HepG2 (cell line): ENCODE measurements around the gene CATSPERD. TPM values are rescaled to one million over a fixed set of nuclear protein-coding genes. Genes with fewer than 3 reads are reported as not detected.
A peak's percentile ranks its signal among the peaks of the same experiment; 100 is the strongest.

Experiments used
- ASH2L ChIP-seq: fragments of 300-600, 200-600 bp; sonication (generic); IDR thresholded peaks from 2 replicates; pipeline ENCODE4 v1.7.0; 2017; ENCODE audit warnings: low read depth, mild to moderate bottlenecking, moderate library complexity, mixed read lengths, low read length; ENCODE audit not compliant: insufficient read length
- BRD4 ChIP-seq: sonication (generic); formaldehyde crosslinking; IDR thresholded peaks from 2 replicates; pipeline ENCODE4 v1.4.0; 2020; ENCODE audit warnings: missing genetic modification reagents
- CEBPB ChIP-seq: IDR thresholded peaks from 2 replicates; pipeline ENCODE4 v1.6.1; 2011; ENCODE audit warnings: low read depth, low read length, improper control_type of control experiment, borderline replicate concordance
- DNMT3B ChIP-seq: conservative IDR thresholded peaks from 2 replicates; pipeline ENCODE4 v1.6.1; 2016; ENCODE audit warnings: missing biosample characterization, control low read depth
- MTF2 ChIP-seq: sonication (generic); formaldehyde crosslinking; IDR thresholded peaks from 2 replicates; pipeline ENCODE4 v1.5.0; 2020; ENCODE audit warnings: missing genetic modification reagents, borderline replicate concordance
- REPIN1 ChIP-seq: sonication (generic); formaldehyde crosslinking; IDR thresholded peaks from 2 replicates; pipeline ENCODE4 v1.8.0; 2022; ENCODE audit warnings: missing genetic modification reagents, low read depth, mild to moderate bottlenecking, borderline replicate concordance
- SRSF1 ChIP-seq: fragments of 200-400 bp; formaldehyde crosslinking; optimal IDR thresholded peaks from 2 replicates; pipeline ENCODE3; 2017; ENCODE audit warnings: mild to moderate bottlenecking, low read depth, low read length, moderate library complexity
- YEATS2 ChIP-seq: sonication (generic); formaldehyde crosslinking; IDR thresholded peaks from 2 replicates; pipeline ENCODE4 v1.4.0; 2020; ENCODE audit warnings: missing genetic modification reagents, borderline replicate concordance
- ZFY ChIP-seq: sonication (generic); formaldehyde crosslinking; IDR thresholded peaks from 2 replicates; pipeline ENCODE4 v1.4.0; 2020; ENCODE audit warnings: missing genetic modification reagents
- ZMAT3 ChIP-seq: sonication (generic); formaldehyde crosslinking; conservative IDR thresholded peaks from 2 replicates; pipeline ENCODE4 v1.7.0; 2021; ENCODE audit warnings: missing genetic modification reagents
- ZNF10 ChIP-seq: sonication (generic); formaldehyde crosslinking; IDR thresholded peaks from 2 replicates; pipeline ENCODE4 v1.4.0; 2020; ENCODE audit warnings: mild to moderate bottlenecking, low read depth, missing genetic modification reagents, borderline replicate concordance
- ZNF567 ChIP-seq: sonication (generic); formaldehyde crosslinking; IDR thresholded peaks from 2 replicates; pipeline ENCODE4 v1.8.1; 2023; ENCODE audit warnings: mild to moderate bottlenecking, missing genetic modification reagents, borderline replicate concordance
- ZNF615 ChIP-seq: sonication (generic); formaldehyde crosslinking; IDR thresholded peaks from 2 replicates; pipeline ENCODE4 v1.5.0; 2020; ENCODE audit warnings: mild to moderate bottlenecking, missing genetic modification reagents, borderline replicate concordance
- ZNF619 ChIP-seq: sonication (generic); formaldehyde crosslinking; IDR thresholded peaks from 2 replicates; pipeline ENCODE4 v1.4.0; 2020; ENCODE audit warnings: mild to moderate bottlenecking, missing genetic modification reagents
- ZNF850 ChIP-seq: sonication (generic); formaldehyde crosslinking; conservative IDR thresholded peaks from 2 replicates; pipeline ENCODE4 v1.9.0; 2021; ENCODE audit warnings: mild to moderate bottlenecking, missing genetic modification reagents
- polyA plus RNA-seq, 8 experiments: library from polyadenylated mRNA; depleted of rRNA in 3 of 8; stranded (reverse) in 7 of 8; unstranded in 1 of 8; fragments of >200 nt; fragmentation: Illumina TruSeq in 4 of 8; extraction: Trizol in 4 of 8; gene quantifications; 2 replicates each; pipeline versions ENCODE4 v1.2.1 to v1.2.3, GENCODE V29; 2011 to 2016; ENCODE audit warnings: low read depth in 4 of 8, missing spikeins in 1 of 8, mixed read lengths in 1 of 8; ENCODE audit not compliant: insufficient read depth in 1 of 8
- total RNA-seq, 5 experiments: library from RNA; depleted of rRNA; stranded (reverse); fragments of >200 nt; fragmentation: Illumina TruSeq; extraction: Trizol; gene quantifications; 2 replicates each; pipeline ENCODE4 v1.2.3, GENCODE V29; 2016; ENCODE audit warnings: low read depth in 1 of 5
- TF ChIP-seq, protein P1 (sequence below): sonication (generic); formaldehyde crosslinking; IDR thresholded peaks from 2 replicates; pipeline ENCODE4 v1.8.0; 2022; ENCODE audit warnings: missing genetic modification reagents, low read depth, mild to moderate bottlenecking, borderline replicate concordance
- TF ChIP-seq, protein P2 (sequence below): sonication (generic); formaldehyde crosslinking; IDR thresholded peaks from 2 replicates; pipeline ENCODE4 v1.5.0; 2020; ENCODE audit warnings: mild to moderate bottlenecking, missing genetic modification reagents
- TF ChIP-seq, protein P3 (sequence below): sonication (generic); formaldehyde crosslinking; IDR thresholded peaks from 2 replicates; pipeline ENCODE4 v1.4.0; 2020; ENCODE audit warnings: mild to moderate bottlenecking, missing genetic modification reagents
- TF ChIP-seq, protein P4 (sequence below): sonication (generic); formaldehyde crosslinking; IDR thresholded peaks from 2 replicates; pipeline ENCODE4 v1.8.1; 2022; ENCODE audit warnings: mild to moderate bottlenecking, missing genetic modification reagents
- TF ChIP-seq, protein P5 (sequence below): sonication (generic); formaldehyde crosslinking; IDR thresholded peaks from 2 replicates; pipeline ENCODE4 v1.4.0; 2020; ENCODE audit warnings: missing genetic modification reagents

Gene CATSPERD
- total and polyA plus RNA-seq, 2 of the 13 experiments (the other 11 are each of a cell fraction or from before 2014, with no cell fraction given) = 0.04 TPM; not detected in 1

DNA sequence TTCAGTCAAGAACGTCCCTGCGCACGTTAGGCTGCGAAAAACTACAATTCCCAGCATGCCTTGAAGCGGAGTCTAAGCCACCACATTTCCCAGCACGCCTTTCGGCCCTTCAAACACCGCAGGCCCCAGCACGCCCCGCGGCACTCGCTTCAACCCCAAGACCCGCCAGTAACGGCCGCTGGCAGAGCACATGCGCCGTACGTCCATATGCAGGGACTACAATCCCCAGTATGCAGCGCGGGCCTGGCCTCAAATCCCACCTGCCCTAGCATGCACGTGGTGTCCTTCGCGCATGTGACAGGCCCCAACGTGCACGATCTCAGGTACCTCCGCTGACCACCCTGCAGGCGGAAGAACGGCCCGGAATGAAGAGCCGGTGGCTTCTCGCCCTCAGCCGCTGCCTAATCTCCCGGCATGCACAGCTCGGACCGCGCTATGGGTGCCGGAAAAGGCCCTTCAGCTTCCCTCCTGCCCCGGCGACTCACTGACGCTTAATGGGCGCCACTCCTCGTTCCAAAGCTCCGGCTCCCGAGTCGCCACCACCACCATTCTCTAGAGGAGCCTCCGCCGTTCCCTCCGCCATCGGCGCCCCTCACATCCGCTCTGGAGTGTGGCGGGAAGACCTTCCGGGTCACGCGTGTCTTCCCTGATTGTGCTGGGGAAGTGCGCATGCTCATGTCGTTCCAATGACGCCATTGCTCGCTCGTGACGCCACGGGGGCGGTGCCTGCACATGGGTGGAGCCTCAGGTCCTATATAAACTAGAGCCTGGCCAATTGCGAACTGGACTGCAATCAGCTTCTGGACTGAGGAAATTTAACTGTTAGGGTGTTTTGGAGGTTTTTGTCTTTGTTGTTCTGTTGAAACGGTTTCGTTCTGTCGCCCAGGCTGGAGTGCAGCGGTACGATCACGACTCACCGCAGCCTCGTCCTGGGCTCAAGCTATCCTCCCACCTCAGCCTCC is 70.4 kb downstream of the CATSPERD start, which contains the start of gene DUS3L (continued):
- TF ChIP-seq SRSF1 = peak; percentile 2
- TF ChIP-seq, protein P1, sequence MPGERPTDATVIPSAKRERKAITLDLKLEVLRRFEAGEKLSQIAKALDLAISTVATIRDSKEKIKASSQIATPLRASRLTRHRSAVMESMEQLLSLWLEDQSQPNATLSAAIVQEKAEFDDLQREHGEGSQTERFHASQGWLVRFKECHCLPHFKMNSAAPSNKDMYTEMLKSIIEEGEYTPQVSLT = no peak
- TF ChIP-seq, protein P2, sequence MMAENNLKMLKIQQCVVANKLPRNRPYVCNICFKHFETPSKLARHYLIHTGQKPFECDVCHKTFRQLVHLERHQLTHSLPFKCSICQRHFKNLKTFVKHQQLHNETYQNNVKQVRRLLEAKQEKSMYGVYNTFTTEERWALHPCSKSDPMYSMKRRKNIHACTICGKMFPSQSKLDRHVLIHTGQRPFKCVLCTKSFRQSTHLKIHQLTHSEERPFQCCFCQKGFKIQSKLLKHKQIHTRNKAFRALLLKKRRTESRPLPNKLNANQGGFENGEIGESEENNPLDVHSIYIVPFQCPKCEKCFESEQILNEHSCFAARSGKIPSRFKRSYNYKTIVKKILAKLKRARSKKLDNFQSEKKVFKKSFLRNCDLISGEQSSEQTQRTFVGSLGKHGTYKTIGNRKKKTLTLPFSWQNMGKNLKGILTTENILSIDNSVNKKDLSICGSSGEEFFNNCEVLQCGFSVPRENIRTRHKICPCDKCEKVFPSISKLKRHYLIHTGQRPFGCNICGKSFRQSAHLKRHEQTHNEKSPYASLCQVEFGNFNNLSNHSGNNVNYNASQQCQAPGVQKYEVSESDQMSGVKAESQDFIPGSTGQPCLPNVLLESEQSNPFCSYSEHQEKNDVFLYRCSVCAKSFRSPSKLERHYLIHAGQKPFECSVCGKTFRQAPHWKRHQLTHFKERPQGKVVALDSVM = peak; percentile 81
- no peak for TF ChIP-seq ZNF850 (CRISPR knock-in tag)
- TF ChIP-seq, protein P3, sequence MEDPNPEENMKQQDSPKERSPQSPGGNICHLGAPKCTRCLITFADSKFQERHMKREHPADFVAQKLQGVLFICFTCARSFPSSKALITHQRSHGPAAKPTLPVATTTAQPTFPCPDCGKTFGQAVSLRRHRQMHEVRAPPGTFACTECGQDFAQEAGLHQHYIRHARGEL = no peak; the same call in 1 of the 2 replicates
- TF ChIP-seq, protein P4, sequence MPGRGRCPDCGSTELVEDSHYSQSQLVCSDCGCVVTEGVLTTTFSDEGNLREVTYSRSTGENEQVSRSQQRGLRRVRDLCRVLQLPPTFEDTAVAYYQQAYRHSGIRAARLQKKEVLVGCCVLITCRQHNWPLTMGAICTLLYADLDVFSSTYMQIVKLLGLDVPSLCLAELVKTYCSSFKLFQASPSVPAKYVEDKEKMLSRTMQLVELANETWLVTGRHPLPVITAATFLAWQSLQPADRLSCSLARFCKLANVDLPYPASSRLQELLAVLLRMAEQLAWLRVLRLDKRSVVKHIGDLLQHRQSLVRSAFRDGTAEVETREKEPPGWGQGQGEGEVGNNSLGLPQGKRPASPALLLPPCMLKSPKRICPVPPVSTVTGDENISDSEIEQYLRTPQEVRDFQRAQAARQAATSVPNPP = peak; percentile 75; the same call in 1 of the 2 replicates
- peak; percentile 85; the same call in 1 of the 2 replicates for TF ChIP-seq YEATS2
- TF ChIP-seq REPIN1 (CRISPR knock-in tag) = peak; percentile 94
- TF ChIP-seq, protein P5, sequence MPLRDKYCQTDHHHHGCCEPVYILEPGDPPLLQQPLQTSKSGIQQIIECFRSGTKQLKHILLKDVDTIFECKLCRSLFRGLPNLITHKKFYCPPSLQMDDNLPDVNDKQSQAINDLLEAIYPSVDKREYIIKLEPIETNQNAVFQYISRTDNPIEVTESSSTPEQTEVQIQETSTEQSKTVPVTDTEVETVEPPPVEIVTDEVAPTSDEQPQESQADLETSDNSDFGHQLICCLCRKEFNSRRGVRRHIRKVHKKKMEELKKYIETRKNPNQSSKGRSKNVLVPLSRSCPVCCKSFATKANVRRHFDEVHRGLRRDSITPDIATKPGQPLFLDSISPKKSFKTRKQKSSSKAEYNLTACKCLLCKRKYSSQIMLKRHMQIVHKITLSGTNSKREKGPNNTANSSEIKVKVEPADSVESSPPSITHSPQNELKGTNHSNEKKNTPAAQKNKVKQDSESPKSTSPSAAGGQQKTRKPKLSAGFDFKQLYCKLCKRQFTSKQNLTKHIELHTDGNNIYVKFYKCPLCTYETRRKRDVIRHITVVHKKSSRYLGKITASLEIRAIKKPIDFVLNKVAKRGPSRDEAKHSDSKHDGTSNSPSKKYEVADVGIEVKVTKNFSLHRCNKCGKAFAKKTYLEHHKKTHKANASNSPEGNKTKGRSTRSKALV (CRISPR knock-in tag) = no peak
- TF ChIP-seq DNMT3B = no peak; the same call in 1 of the 2 replicates
- peak; percentile 90 for TF ChIP-seq ZFY (CRISPR knock-in tag)
- peak; percentile 84; the same call in 1 of the 2 replicates for TF ChIP-seq ZNF615 (CRISPR knock-in tag)
- TF ChIP-seq ZMAT3 = 0 out of 2 replicates have a peak, but pooled peaks have one; percentile 58
- TF ChIP-seq ZNF619 = 0 out of 2 replicates have a peak, but pooled peaks have one; percentile 79
- TF ChIP-seq ZNF567 (CRISPR knock-in tag) = 0 out of 2 replicates have a peak, but pooled peaks have one; percentile 69
- TF ChIP-seq ZNF10 (CRISPR knock-in tag) = no peak
- 0 out of 2 replicates have a peak, but pooled peaks have one; percentile 51 for TF ChIP-seq MTF2 (CRISPR knock-in tag)
- peak; percentile 70 for TF ChIP-seq ASH2L
- no peak for TF ChIP-seq CEBPB
- peak; percentile 72; the same call in 1 of the 2 replicates for TF ChIP-seq BRD4 (CRISPR knock-in tag)
